SU-DHL-6 (cell line): Measurements from ENCODE around the gene ZFYVE21.

Source experiments
- CTCF ChIP-seq: fragments of 200-600 bp; sonication (generic); IDR thresholded peaks from one replicate; pipeline ENCODE4 v1.5.1; 2017; ENCODE audit warnings: antibody characterized with exemption, mild to moderate bottlenecking, low read length, moderate library complexity; ENCODE audit not compliant: insufficient read depth, poor library complexity, severe bottlenecking
- EZH2phosphoT487 ChIP-seq: fragments of 200-600 bp; sonication (generic), shearing (Covaris generic); conservative IDR thresholded peaks from 2 replicates; pipeline ENCODE4 v1.6.1; 2018; ENCODE audit warnings: mild to moderate bottlenecking, antibody characterized with exemption, low read length, moderate library complexity, mixed read lengths

GRCh38 chr14:103693515-103693914 is 22.1 kb upstream of the ZFYVE21 start:
- no peak for TF ChIP-seq CTCF
- no peak for TF ChIP-seq EZH2phosphoT487
